SK-N-SH (cell line): ENCODE data around the gene DDX42. TPM values are rescaled to one million over a fixed set of nuclear protein-coding genes. Genes with fewer than 3 reads are reported as not detected.
"Not testable (repeated sequence)": the region's sequence is repeated elsewhere in the genome, so short reads cannot be mapped to it uniquely, and the experiment has no call there.

ENCODE experiments used
- CTCF ChIA-PET: fragments of 300-600, 350-600 bp; formaldehyde crosslinking; extraction: SDS; loops from one replicate; lab custom pipeline; 2021; lab: Yijun Ruan, JAX
- POLR2A ChIA-PET: fragments of 350-600 bp; sonication (Branson Sonifier 250); formaldehyde crosslinking; extraction: SDS; loops from one replicate; lab custom pipeline; 2020; ENCODE audit warnings: antibody characterized with exemption, inconsistent platforms; lab: Yijun Ruan, JAX
- DNase-seq: peaks from one replicate; pipeline ENCODE4 v3.0.0; 2012
- H2AFZ ChIP-seq: fragments of 200-600 bp; sonication (generic); 2 replicates; pipeline ENCODE4 v1.8.1; 2016; ENCODE audit warnings: antibody characterized with exemption, mild to moderate bottlenecking, low read depth
- H3F3A ChIP-seq: fragments of 200-600 bp; sonication (generic); replicated peaks from 2 replicates; pipeline ENCODE3; 2016; ENCODE audit warnings: antibody characterized with exemption, mild to moderate bottlenecking; ENCODE audit not compliant: insufficient read depth
- H3K27ac ChIP-seq, 2 experiments: fragments of 200-500 bp in 1 of 2; fragments of 200-600 bp in 1 of 2; sonication (Bioruptor generic) in 1 of 2; sonication (generic), shearing (Covaris generic) in 1 of 2; 2 replicates each; pipeline versions ENCODE4 v1.5.1 to v1.6.1; 2014 to 2016; ENCODE audit warnings: low read depth in 2 of 2, inconsistent platforms in 1 of 2, low read length in 1 of 2, mild to moderate bottlenecking in 1 of 2, mixed read lengths in 1 of 2
- H3K27me3 ChIP-seq: fragments of 200-600 bp; sonication (generic), shearing (Covaris generic); 2 replicates; pipeline ENCODE4 v1.6.1; 2016; ENCODE audit warnings: mixed run types; ENCODE audit not compliant: insufficient read depth
- H3K36me3 ChIP-seq, 2 experiments: fragments of 200-500 bp in 1 of 2; fragments of 200-600 bp in 1 of 2; sonication (Bioruptor generic) in 1 of 2; sonication (generic) in 1 of 2; replicated peaks in 1 of 2; 2 replicates each; pipeline versions ENCODE3 to v1.5.1; 2014 to 2016; ENCODE audit warnings: low read length in 1 of 2, mild to moderate bottlenecking in 1 of 2; ENCODE audit not compliant: insufficient read depth in 2 of 2, control insufficient read depth in 1 of 2
- H3K4me1 ChIP-seq, 2 experiments: fragments of 200-500 bp in 1 of 2; fragments of 200-600 bp in 1 of 2; sonication (Bioruptor generic) in 1 of 2; sonication (generic), shearing (Covaris generic) in 1 of 2; 2 replicates each; pipeline versions ENCODE4 v1.5.1 to v1.6.1; 2014 to 2016; ENCODE audit warnings: low read depth in 1 of 2, low read length in 1 of 2, mixed run types in 1 of 2; ENCODE audit not compliant: insufficient read depth in 2 of 2, control insufficient read depth in 1 of 2
- H3K4me2 ChIP-seq: fragments of 200-600 bp; sonication (generic), shearing (Covaris generic); 2 replicates; pipeline ENCODE4 v1.6.1; 2017; ENCODE audit warnings: mixed run types
- H3K4me3 ChIP-seq, 2 experiments: fragments of 200-500 bp in 1 of 2; fragments of 200-600 bp in 1 of 2; sonication (Bioruptor generic) in 1 of 2; sonication (generic), shearing (Covaris generic) in 1 of 2; 2 replicates each; pipeline versions ENCODE4 v1.5.1 to v1.8.1; 2014 to 2016; ENCODE audit warnings: low read depth in 2 of 2, inconsistent platforms in 1 of 2, low read length in 1 of 2, mild to moderate bottlenecking in 1 of 2, mixed read lengths in 1 of 2, moderate library complexity in 1 of 2
- H3K79me2 ChIP-seq: fragments of 200-600 bp; sonication (generic); 2 replicates; pipeline ENCODE4 v1.8.1; 2017; ENCODE audit warnings: mild to moderate bottlenecking; ENCODE audit not compliant: insufficient read depth
- H3K9ac ChIP-seq: fragments of 200-600 bp; sonication (generic); 2 replicates; pipeline ENCODE4 v1.6.1; 2017; ENCODE audit warnings: mixed run types
- H3K9me2 ChIP-seq: fragments of 200-600 bp; sonication (generic); 2 replicates; pipeline ENCODE4 v1.6.1; 2017; ENCODE audit warnings: mixed run types
- H3K9me3 ChIP-seq: fragments of 200-600 bp; sonication (generic); 2 replicates; pipeline ENCODE4 v1.6.1; 2017; ENCODE audit warnings: mixed run types, mild to moderate bottlenecking, moderate library complexity
- H4K20me1 ChIP-seq: fragments of 200-600 bp; sonication (generic); 2 replicates; pipeline ENCODE4 v1.6.1; 2017; ENCODE audit warnings: mild to moderate bottlenecking, mixed run types; ENCODE audit not compliant: insufficient read depth
- GATA2 ChIP-seq: sonication (generic); formaldehyde crosslinking; IDR thresholded peaks from 2 replicates; pipeline ENCODE4 v1.5.0; 2020; ENCODE audit warnings: mild to moderate bottlenecking, missing genetic modification reagents
- IRF3 ChIP-seq: fragments of 150-350 bp; IDR thresholded peaks from 2 replicates; pipeline ENCODE4 v1.6.1; 2016; ENCODE audit warnings: mild to moderate bottlenecking, low read depth, low read length
- NRF1 ChIP-seq: IDR thresholded peaks from 2 replicates; pipeline ENCODE4 v1.6.1; 2012; ENCODE audit warnings: low read depth, mild to moderate bottlenecking, low read length
- POLR2AphosphoS5 ChIP-seq: IDR thresholded peaks from 2 replicates; pipeline ENCODE4 v1.6.1; 2012; ENCODE audit warnings: low read depth, low read length
- RAD21 ChIP-seq: IDR thresholded peaks from 2 replicates; pipeline ENCODE4 v1.6.1; 2012; ENCODE audit warnings: mild to moderate bottlenecking, low read length
- REST ChIP-seq: IDR thresholded peaks from 2 replicates; pipeline ENCODE4 v1.6.1; 2012; ENCODE audit warnings: mild to moderate bottlenecking, low read depth, low read length, moderate library complexity
- SIN3A ChIP-seq: IDR thresholded peaks from 2 replicates; pipeline ENCODE4 v1.6.1; 2012; ENCODE audit warnings: low read depth, mild to moderate bottlenecking, low read length, moderate library complexity, borderline replicate concordance
- YY1 ChIP-seq: IDR thresholded peaks from 2 replicates; pipeline ENCODE4 v1.4.0; 2012; ENCODE audit warnings: low read depth, mild to moderate bottlenecking
- WGBS: methylation state at CpG from one replicate; pipeline ENCODE4 v1.1.6; 2017; ENCODE audit warnings: low lambda C conversion rate; 5-methylcytosine and 5-hydroxymethylcytosine counted together
- polyA plus RNA-seq, 3 experiments: library from polyadenylated mRNA; depleted of rRNA; stranded (reverse); fragments of >200 nt; gene quantifications; 2 replicates each; pipeline ENCODE4 v1.2.3, GENCODE V29; 2012

Gene DDX42
- polyA plus RNA-seq, 1 of the 3 experiments (the other 2 are of a cell fraction): 115 TPM

GRCh38 chr17:63855185-63855584 is 81.2 kb downstream of the DDX42 start (continued):
- no peak for TF ChIP-seq RAD21
- TF ChIP-seq GATA2 (CRISPR knock-in tag): no peak
- no peak for TF ChIP-seq NRF1
- TF ChIP-seq POLR2AphosphoS5: no peak
- TF ChIP-seq, all 33 proteins: peak for 0

- not testable (repeated sequence) for H3K4me2 ChIP-seq, H3K9me3 ChIP-seq, H3K36me3 ChIP-seq, H4K20me1 ChIP-seq, H3K9me2 ChIP-seq, DNase-seq, H3K4me3 ChIP-seq, H2AFZ ChIP-seq, H3K9ac ChIP-seq, H3K4me1 ChIP-seq, H3K27ac ChIP-seq, H3F3A ChIP-seq, H3K79me2 ChIP-seq
- CTCF ChIA-PET: interaction anchor here (0.6 to 6.4 kb wide), 16 partner anchors 10 to 430 kb away, joined by 3 to 50 read pairs (median 3); partner anchors contain the start of gene GH2
- POLR2A ChIA-PET: interaction anchor here (0.7 kb wide), 1 partner anchor 235 kb away, joined by 5 read pairs; no protein-coding TSS in a partner anchor
- WGBS: 88% methylated on average over 8 of the region's 8 CpGs
- H3K27me3 ChIP-seq: peaks cover 35% of the 10 kb centered on the region
Measured at GRCh38 chr17:63856425-63856824, 82.5 kb downstream of the DDX42 start.

- peaks cover 31% of the 10 kb centered on the region for H3K27me3 ChIP-seq
- H3K9me2 ChIP-seq: no peaks in the 10 kb centered on the region
- H3K4me2 ChIP-seq: no peak overlapping the region
- H4K20me1 ChIP-seq: no peaks in the 10 kb centered on the region
- no peaks in the 10 kb centered on the region for H3K79me2 ChIP-seq
- WGBS: 38% methylated on average over 3 of the region's 3 CpGs
- no peaks in the 10 kb centered on the region for H3K36me3 ChIP-seq
- no peak overlapping the region for H3K4me3 ChIP-seq
- CTCF ChIA-PET: interaction anchor here (0.8 to 4.6 kb wide), 12 partner anchors 11 to 434 kb away, joined by 3 to 20 read pairs (median 5); partner anchors contain the start of genes GH2 and SMARCD2
- no peaks in the 10 kb centered on the region for H3K9me3 ChIP-seq
- no peaks in the 10 kb centered on the region for H3K4me1 ChIP-seq
- no peak overlapping the region for H3K9ac ChIP-seq
- no peak overlapping the region for H2AFZ ChIP-seq
- POLR2A ChIA-PET: no interaction called here
- no peak for TF ChIP-seq NRF1
- no peak for TF ChIP-seq POLR2AphosphoS5
- no peak for TF ChIP-seq SIN3A
- no peak for TF ChIP-seq YY1
- TF ChIP-seq REST: no peak
- TF ChIP-seq IRF3: no peak
- no peak for DNase-seq
- no peaks in the 10 kb centered on the region for H3F3A ChIP-seq
- no peak overlapping the region for H3K27ac ChIP-seq
Measured at GRCh38 chr17:63859257-63859656, 85.3 kb downstream of the DDX42 start.

GRCh38 chr17:63866625-63867024 is 92.7 kb downstream of the DDX42 start:
- H3K9me3 ChIP-seq, H3K36me3 ChIP-seq, H2AFZ ChIP-seq, H3K27me3 ChIP-seq, DNase-seq, H3F3A ChIP-seq, H3K4me1 ChIP-seq, H3K79me2 ChIP-seq, H3K4me3 ChIP-seq, POLR2A ChIA-PET, H3K9me2 ChIP-seq, H3K4me2 ChIP-seq, H4K20me1 ChIP-seq, H3K27ac ChIP-seq, H3K9ac ChIP-seq: not testable (repeated sequence)
- CTCF ChIA-PET: interaction anchor here (0.7 to 4.7 kb wide), 41 partner anchors 12 to 488 kb away, joined by 3 to 50 read pairs (median 5); partner anchors contain the start of genes CSHL1, DCAF7, GH1 and GH2
- 85% methylated on average over 4 of the region's 7 CpGs for WGBS
